Measurements from ENCODE around the gene FRMD4A.

The FRMD4A gene

DNA sequence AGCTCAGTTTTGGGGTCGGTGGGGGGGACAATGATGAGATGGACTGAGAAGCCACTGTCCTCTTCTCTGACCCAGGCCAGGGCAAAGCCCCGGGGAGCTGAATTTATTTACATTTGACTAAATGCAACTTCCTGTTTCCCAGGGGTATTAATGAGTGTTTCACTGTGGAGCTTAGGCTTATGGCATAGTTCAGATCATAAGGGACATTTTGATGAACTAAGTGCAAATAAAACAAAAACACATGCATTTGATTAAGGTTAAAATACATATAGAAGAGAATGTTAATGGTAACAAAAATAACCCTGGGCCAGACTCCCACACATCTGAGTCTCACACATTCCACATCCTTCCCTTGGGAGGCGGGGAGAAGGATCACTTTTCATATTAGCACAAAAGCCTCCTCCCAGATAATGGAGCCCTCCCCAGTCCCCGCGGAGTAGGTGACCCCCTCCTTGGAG, 320.6 kb downstream of the FRMD4A start:
- Histone ChIP-seq H3K9me2 (replicated peaks; ENCODE audit: insufficient read depth, low read length) (no peaks in the 10 kb centered on the region), H3K27ac (ENCODE audit: low read length) (no peak overlapping the region)

DNA sequence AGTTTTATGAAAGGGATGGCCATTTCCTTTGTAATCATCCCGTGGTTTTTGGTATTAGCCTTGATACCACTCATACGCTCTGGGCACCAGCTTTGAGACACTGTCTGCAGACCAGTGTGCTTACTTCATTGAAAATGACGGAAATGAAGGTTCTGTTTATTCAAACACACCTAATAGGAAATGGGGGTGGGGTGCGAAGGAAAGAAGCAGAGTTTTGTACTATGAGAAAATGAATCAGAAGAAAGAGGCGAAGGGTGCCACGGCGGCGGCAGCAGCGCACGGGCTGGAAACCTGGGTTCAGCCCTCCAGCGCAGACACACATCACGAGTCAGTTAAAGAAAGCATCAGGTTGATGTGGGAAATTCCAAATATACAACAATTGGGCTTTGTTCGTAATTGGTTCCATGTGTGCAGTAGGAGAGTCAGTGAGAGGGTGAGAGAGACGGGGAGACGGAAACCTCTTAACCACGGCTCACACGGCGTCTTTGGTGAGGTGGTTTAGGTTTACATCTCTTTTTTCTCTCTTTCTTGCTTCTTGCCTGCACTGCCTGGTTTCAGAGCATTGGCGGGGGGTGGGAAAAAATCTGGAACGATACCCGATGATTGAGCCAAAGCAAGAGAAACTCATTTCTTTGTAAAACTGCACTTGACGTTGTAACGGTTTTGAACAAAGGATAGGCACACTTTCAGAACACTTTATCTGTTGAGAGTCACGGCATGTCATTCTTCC, 321.2 kb downstream of the FRMD4A start:
- Histone ChIP-seq H4K20me1 (ENCODE audit: insufficient read depth, low read length) (no peaks in the 10 kb centered on the region), H3K27me3 (replicated peaks; ENCODE audit: insufficient read depth, low read length) (no peaks in the 10 kb centered on the region), H3K4me1 (ENCODE audit: low read length) (no peaks in the 10 kb centered on the region), H3K36me3 (replicated peaks; ENCODE audit: insufficient read depth, low read length) (no peaks in the 10 kb centered on the region), H3K9me3 (replicated peaks; ENCODE audit: insufficient read depth, low read length) (no peaks in the 10 kb centered on the region), H3K9me2 (replicated peaks; ENCODE audit: insufficient read depth, low read length) (no peaks in the 10 kb centered on the region), H3K9ac (ENCODE audit: low read length) (no peak overlapping the region), H3K79me2 (ENCODE audit: low read length) (no peaks in the 10 kb centered on the region), H3K4me2 (ENCODE audit: low read depth, low read length) (no peak overlapping the region), H2AFZ (ENCODE audit: low read length) (no peak overlapping the region), H3K4me3 (ENCODE audit: low read length) (no peak overlapping the region), H3K27ac (ENCODE audit: low read length) (no peak overlapping the region), H3F3A (ENCODE audit: insufficient read depth, low read length) (no peaks in the 10 kb centered on the region)
- no peak for DNase-seq
- TF ChIP-seq EZH2 (optimal IDR thresholded peaks at IDR 0.05; ENCODE audit: low read depth, low read length) (no peak), EZH2phosphoT487 (IDR thresholded peaks at IDR 0.05; ENCODE audit: low read length) (no peak)
- TF ChIP-seq, protein P1, sequence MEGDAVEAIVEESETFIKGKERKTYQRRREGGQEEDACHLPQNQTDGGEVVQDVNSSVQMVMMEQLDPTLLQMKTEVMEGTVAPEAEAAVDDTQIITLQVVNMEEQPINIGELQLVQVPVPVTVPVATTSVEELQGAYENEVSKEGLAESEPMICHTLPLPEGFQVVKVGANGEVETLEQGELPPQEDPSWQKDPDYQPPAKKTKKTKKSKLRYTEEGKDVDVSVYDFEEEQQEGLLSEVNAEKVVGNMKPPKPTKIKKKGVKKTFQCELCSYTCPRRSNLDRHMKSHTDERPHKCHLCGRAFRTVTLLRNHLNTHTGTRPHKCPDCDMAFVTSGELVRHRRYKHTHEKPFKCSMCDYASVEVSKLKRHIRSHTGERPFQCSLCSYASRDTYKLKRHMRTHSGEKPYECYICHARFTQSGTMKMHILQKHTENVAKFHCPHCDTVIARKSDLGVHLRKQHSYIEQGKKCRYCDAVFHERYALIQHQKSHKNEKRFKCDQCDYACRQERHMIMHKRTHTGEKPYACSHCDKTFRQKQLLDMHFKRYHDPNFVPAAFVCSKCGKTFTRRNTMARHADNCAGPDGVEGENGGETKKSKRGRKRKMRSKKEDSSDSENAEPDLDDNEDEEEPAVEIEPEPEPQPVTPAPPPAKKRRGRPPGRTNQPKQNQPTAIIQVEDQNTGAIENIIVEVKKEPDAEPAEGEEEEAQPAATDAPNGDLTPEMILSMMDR (IDR thresholded peaks at IDR 0.05; ENCODE audit: low read length): no peak

More for the DNA sequence above, 320.6 kb downstream of the FRMD4A start:
- no peaks in the 10 kb centered on the region for H3K79me2 ChIP-seq (ENCODE audit: low read length)
- no peaks in the 10 kb centered on the region for H3K9me3 ChIP-seq (replicated peaks; ENCODE audit: insufficient read depth, low read length)
- TF ChIP-seq, protein P1 (IDR thresholded peaks at IDR 0.05; ENCODE audit: low read length): no peak
- TF ChIP-seq EZH2phosphoT487 (IDR thresholded peaks at IDR 0.05; ENCODE audit: low read length) (no peak), EZH2 (optimal IDR thresholded peaks at IDR 0.05; ENCODE audit: low read depth, low read length) (no peak)
- H3K36me3 ChIP-seq (replicated peaks; ENCODE audit: insufficient read depth, low read length): no peaks in the 10 kb centered on the region
- no peak overlapping the region for H2AFZ ChIP-seq (ENCODE audit: low read length)
- no peaks in the 10 kb centered on the region for H3K4me1 ChIP-seq (ENCODE audit: low read length)
- H3K4me3 ChIP-seq (ENCODE audit: low read length): no peak overlapping the region
- no peaks in the 10 kb centered on the region for H3K27me3 ChIP-seq (replicated peaks; ENCODE audit: insufficient read depth, low read length)
- no peak overlapping the region for H3K4me2 ChIP-seq (ENCODE audit: low read depth, low read length)
- no peak overlapping the region for H3K9ac ChIP-seq (ENCODE audit: low read length)
- no peak for DNase-seq
- H4K20me1 ChIP-seq (ENCODE audit: insufficient read depth, low read length): no peaks in the 10 kb centered on the region
- no peaks in the 10 kb centered on the region for H3F3A ChIP-seq (ENCODE audit: insufficient read depth, low read length)

DNA sequence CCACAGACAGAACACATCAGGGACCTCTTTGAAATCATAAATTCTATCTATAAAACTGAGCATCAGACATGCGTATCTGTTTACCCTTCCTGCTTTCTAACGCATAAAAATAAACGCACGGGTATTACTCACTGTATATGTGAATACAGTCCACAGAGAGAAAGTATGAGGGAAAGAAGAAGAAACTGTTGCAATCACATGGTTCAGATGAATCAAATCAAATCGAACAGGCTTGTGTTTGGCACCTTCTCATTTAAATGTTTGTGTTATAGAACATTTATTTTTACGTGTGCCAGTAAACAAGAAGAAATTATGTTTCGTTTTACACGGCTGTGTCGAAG, 322.0 kb downstream of the FRMD4A start:
- H3K9me3 ChIP-seq (replicated peaks; ENCODE audit: insufficient read depth, low read length): no peaks in the 10 kb centered on the region
- no peak overlapping the region for H3K4me2 ChIP-seq (ENCODE audit: low read depth, low read length)
- no peaks in the 10 kb centered on the region for H3F3A ChIP-seq (ENCODE audit: insufficient read depth, low read length)
- no peaks in the 10 kb centered on the region for H3K36me3 ChIP-seq (replicated peaks; ENCODE audit: insufficient read depth, low read length)
- no peaks in the 10 kb centered on the region for H3K79me2 ChIP-seq (ENCODE audit: low read length)
- no peaks in the 10 kb centered on the region for H4K20me1 ChIP-seq (ENCODE audit: insufficient read depth, low read length)
- H3K27ac ChIP-seq (ENCODE audit: low read length): no peak overlapping the region
- H3K9me2 ChIP-seq (replicated peaks; ENCODE audit: insufficient read depth, low read length): no peaks in the 10 kb centered on the region
- DNase-seq: no peak
- H3K9ac ChIP-seq (ENCODE audit: low read length): no peak overlapping the region
- no peak overlapping the region for H3K4me3 ChIP-seq (ENCODE audit: low read length)
- no peak overlapping the region for H2AFZ ChIP-seq (ENCODE audit: low read length)
- H3K4me1 ChIP-seq (ENCODE audit: low read length): no peaks in the 10 kb centered on the region
- TF ChIP-seq EZH2phosphoT487 (IDR thresholded peaks at IDR 0.05; ENCODE audit: low read length): no peak
- TF ChIP-seq, protein P1 (IDR thresholded peaks at IDR 0.05; ENCODE audit: low read length): no peak
- no peak for TF ChIP-seq EZH2 (optimal IDR thresholded peaks at IDR 0.05; ENCODE audit: low read depth, low read length)
- no peaks in the 10 kb centered on the region for H3K27me3 ChIP-seq (replicated peaks; ENCODE audit: insufficient read depth, low read length)

Measured in MM.1S (cell line).